HL-60 (cell line): Measurements from ENCODE around the gene CCDC88C.

Source experiments
- DNase-seq, 2 experiments: peaks; one replicate each; pipeline ENCODE4 v3.0.0-alpha.2; 2010 to 2020; ENCODE audit warnings: low read depth in 1 of 2, low spot score in 1 of 2
- H3K27ac ChIP-seq: fragments of 250-450 bp; sonication (Bioruptor Pico); replicated peaks from 2 replicates; pipeline ENCODE4 v1.5.1; 2020; ENCODE audit warnings: mild to moderate bottlenecking, moderate library complexity
- H3K27me3 ChIP-seq: fragments of 250-450 bp; sonication (Bioruptor Pico); 2 replicates; pipeline ENCODE4 v1.5.1; 2021; ENCODE audit warnings: mild to moderate bottlenecking, moderate library complexity; ENCODE audit not compliant: insufficient read depth, poor library complexity, severe bottlenecking
- H3K4me3 ChIP-seq: replicated peaks from 2 replicates; pipeline ENCODE4 v1.5.1; 2011; ENCODE audit warnings: mild to moderate bottlenecking, control low read depth, low read length; ENCODE audit not compliant: insufficient read depth
- CTCF ChIP-seq: IDR thresholded peaks from one replicate; pipeline ENCODE4 v1.5.1; 2011; ENCODE audit warnings: low read length, control low read depth, inconsistent platforms; ENCODE audit not compliant: insufficient read depth
- GABPA ChIP-seq: IDR thresholded peaks from 2 replicates; pipeline ENCODE4 v1.6.1; 2012; ENCODE audit warnings: low read depth
- POLR2AphosphoS5 ChIP-seq: IDR thresholded peaks from 2 replicates; pipeline ENCODE4 v1.6.1; 2012; ENCODE audit warnings: low read depth
- REST ChIP-seq: IDR thresholded peaks from 2 replicates; pipeline ENCODE4 v1.6.1; 2012; ENCODE audit warnings: low read depth; ENCODE audit not compliant: insufficient replicate concordance
- SPI1 ChIP-seq: IDR thresholded peaks from 2 replicates; pipeline ENCODE4 v1.6.1; 2012; ENCODE audit warnings: low read depth, mild to moderate bottlenecking, borderline replicate concordance

CCDC88C gene

GRCh38 chr14:91238085-91238484, 179.5 kb downstream of the CCDC88C start:
- H3K27ac ChIP-seq: no peak overlapping the region
- no peak for DNase-seq
- H3K4me3 ChIP-seq: no peak overlapping the region
- TF ChIP-seq POLR2AphosphoS5 (no peak), SPI1 (no peak), GABPA (no peak), REST (no peak), CTCF (no peak)
- H3K27me3 ChIP-seq: no peaks in the 10 kb centered on the region

GRCh38 chr14:91237219-91237618, 180.4 kb downstream of the CCDC88C start:
- no peak for DNase-seq
- TF ChIP-seq CTCF (no peak), REST (no peak), SPI1 (no peak), GABPA (no peak), POLR2AphosphoS5 (no peak)
- no peak overlapping the region for H3K27ac ChIP-seq
- H3K4me3 ChIP-seq: no peak overlapping the region
- H3K27me3 ChIP-seq: no peaks in the 10 kb centered on the region

GRCh38 chr14:91235841-91236240, 181.8 kb downstream of the CCDC88C start:
- Histone ChIP-seq H3K27me3 (no peaks in the 10 kb centered on the region), H3K4me3 (no peak overlapping the region), H3K27ac (no peak overlapping the region)
- TF ChIP-seq CTCF (no peak), SPI1 (no peak)
- no peak for DNase-seq

GRCh38 chr14:91234791-91235114, 182.9 kb downstream of the CCDC88C start:
- H3K27ac ChIP-seq: no peak overlapping the region
- no peak for DNase-seq
- no peak for TF ChIP-seq SPI1
- no peak for TF ChIP-seq GABPA
- TF ChIP-seq REST: no peak
- no peak for TF ChIP-seq CTCF
- TF ChIP-seq POLR2AphosphoS5: no peak
- H3K27me3 ChIP-seq: no peaks in the 10 kb centered on the region
- no peak overlapping the region for H3K4me3 ChIP-seq
